HK-2 (cell line): ENCODE measurements around the gene ACOX3.
A peak's percentile ranks its signal among the peaks of the same experiment; 100 is the strongest.

ENCODE experiments used
- DNase-seq: peaks from one replicate; pipeline ENCODE4 v3.0.0-alpha.2; 2018; ENCODE audit not compliant: unreplicated experiment

ACOX3 gene

DNA sequence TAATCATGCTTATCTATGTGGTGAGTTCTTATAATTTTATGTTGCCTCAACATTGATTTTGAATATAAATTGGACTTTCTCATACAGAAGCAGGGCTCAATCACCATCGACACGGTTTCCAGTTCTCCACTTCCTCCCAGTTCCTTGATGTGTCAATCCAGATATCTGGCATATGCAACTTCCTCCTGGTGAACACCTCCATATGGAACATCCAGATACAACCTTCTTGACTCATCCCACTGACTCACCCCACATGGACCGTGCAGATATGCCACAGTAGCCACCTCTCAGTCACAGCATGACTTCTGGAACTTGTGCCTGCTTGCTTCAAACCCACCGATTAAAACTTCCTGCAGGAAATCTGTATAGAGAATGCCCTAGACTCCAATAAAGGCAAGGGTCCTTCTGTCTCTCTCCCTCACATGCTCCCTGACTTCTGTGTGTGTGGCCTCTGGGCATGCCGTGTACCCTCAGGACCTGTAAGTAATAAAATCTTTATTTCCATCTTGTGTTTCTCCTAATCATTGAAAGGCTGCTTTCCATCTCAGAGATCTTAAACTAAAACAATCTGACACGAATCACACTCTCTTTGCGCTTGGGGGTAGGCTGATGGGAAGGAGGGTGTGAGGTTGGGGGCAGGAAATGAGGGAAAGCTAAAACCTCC, 104.0 kb downstream of the ACOX3 start:
- peak; percentile 31 for DNase-seq

DNA sequence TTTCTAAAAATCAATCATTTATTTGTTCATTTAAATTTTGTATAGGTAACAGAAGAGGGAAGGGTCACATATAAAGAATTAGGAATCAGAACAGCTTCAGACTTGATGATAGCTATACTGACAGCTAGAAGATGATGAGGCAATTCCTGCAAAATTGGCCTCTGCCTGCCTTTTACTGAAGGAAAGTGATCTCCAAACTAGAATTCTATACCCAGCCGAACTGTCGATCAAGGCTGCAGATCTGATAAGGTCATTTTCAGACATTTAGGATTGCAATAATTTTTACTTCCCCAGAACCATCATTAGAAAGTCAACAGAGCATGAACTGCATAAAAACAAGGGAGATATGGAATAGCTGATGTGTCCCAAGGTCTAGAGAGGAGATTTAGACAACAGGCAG, 104.7 kb downstream of the ACOX3 start:
- no peak for DNase-seq

DNA sequence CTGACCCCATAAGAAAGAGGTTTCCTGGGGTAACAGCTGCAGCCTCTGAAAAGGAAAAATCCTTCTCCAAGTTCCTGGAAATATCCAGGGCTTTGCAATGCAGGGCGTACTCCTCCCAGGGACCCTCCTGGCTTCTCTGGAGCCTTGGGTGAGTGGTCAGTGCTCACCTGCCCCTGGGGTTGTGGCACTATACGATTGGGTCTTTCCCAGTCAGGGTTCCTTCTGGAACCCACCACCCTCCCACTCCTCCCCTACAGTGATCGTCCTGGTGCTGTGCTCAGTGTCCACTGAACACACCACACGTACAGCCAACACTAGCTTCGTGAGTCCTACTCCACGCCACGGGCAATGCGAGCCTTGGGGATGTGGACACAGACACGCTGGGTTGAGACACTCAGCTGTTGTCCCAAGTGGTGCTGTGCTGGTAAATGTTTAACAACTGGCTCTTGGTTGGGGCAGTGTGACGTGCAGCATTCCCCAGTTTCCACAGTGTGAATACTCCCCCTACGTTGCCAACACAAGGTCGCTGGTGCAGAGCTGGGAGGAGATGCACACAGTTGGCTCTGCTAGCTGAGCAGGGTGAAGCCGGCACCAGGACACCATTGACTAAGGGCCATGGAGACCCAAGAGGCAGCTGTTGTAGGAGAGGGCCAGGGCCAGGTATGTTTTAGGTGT, 105.6 kb downstream of the ACOX3 start:
- DNase-seq: no peak

DNA sequence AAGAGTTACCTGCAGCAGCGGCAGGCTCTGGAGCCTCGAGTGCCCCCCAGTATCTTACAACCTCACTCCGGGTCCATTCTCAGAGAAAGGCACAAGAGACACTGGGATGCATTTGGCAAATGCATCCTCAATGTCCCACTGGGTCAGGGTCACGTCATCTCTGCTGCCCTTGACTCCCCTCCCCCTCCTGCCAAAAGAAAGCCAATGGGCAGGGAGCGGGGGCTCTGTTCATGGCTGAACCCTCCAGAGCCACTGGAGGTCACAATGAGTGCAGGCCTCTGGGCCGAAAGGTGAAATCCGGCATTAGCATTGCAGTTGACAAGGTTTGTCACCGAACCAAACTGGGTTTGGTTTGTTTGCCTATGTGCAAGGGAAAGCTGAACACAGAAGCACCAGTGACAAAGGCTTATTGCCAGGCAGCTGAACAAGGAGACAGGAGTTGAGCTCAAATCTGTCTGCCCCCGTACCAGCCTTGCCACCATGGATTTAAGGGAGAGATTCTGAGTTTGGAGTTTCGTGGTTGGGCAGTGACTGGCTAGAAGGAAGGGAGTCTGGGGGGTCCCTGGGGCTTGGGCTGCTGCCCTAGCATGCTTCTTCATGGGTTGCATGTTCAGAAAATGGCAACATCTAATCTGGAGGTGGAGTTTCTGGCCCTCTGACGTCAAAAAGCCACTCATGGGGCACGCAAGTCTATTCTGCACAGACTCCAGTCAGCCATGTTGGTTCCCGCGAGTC, 106.6 kb downstream of the ACOX3 start:
- DNase-seq: no peak

DNA sequence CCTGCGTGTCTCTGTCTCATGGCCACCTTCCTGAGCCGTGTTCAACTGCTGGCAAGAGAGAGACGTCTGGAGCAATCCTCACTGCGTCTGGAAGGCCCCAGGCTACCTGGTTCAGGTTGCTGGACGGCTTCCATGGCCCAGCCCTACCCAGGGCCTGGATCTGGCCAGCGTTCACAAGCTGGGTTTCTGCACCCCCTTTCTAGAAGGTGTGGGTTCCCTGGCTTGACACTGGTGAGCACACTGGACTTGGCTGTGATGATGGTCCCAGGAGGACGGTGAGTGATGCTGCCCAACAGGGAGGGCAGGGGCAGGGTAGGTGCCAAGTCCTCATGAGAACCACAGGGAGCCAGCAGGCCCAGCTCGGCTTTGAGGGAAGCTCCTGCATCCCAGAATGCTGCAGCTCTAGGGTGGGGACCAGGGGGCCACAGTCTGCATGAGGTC, 107.6 kb downstream of the ACOX3 start:
- no peak for DNase-seq

DNA sequence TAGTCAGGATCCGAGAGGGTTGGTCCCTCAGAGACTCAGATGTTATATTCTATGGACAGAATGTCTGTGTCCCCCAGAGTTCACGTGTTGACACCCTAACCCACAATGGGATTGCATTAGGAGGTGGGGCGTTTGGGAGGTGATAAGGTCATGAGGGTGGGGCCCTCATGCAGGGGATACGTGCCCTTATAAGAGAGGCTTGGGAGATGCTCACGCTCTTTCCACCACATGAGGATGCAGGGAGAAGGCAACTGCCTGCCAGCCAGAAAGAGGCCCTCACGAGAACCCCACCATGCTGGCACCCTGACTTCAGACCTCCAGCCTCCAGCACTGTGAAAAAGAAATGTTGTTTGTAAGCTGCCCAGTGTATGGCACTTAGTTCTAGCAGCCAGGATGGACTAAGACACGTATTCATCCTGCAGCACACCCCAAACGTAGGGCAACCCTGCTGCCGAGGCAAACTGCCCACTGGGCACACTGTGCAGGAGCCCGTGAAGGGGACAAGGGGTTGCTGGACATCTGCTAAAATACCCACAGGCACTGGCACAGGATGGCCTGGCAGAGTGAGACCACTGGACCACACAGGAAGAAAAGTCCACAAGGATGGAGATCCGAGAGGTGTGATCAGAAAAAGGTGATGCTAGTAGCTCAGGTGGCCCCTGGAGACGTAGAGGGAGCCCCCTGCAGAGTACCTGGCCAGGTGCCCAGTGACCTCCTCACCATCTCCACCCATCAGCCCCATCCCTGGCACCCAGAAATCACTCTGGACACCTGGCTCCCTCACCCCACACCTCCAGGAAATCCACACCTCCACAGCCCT, 108.3 kb downstream of the ACOX3 start:
- DNase-seq: no peak

DNA sequence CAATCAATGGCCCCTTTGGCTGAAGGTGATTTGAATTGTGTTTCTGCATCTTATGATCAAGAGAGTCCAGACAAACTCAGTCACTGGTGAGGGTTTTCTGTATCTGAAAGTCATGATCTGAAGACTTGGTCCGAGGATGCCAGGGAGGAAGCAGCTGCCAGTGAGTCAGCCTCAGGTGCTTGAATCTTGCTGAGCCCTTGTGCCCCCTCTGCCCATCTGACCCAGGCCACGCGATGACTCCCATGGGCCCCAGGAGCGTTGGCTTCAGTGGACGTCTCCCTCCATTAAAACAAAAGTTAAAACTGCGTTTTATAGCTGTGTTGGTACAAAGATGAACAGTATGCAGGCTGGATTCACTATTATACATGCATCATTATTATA, 109.0 kb downstream of the ACOX3 start:
- DNase-seq: no peak

DNA sequence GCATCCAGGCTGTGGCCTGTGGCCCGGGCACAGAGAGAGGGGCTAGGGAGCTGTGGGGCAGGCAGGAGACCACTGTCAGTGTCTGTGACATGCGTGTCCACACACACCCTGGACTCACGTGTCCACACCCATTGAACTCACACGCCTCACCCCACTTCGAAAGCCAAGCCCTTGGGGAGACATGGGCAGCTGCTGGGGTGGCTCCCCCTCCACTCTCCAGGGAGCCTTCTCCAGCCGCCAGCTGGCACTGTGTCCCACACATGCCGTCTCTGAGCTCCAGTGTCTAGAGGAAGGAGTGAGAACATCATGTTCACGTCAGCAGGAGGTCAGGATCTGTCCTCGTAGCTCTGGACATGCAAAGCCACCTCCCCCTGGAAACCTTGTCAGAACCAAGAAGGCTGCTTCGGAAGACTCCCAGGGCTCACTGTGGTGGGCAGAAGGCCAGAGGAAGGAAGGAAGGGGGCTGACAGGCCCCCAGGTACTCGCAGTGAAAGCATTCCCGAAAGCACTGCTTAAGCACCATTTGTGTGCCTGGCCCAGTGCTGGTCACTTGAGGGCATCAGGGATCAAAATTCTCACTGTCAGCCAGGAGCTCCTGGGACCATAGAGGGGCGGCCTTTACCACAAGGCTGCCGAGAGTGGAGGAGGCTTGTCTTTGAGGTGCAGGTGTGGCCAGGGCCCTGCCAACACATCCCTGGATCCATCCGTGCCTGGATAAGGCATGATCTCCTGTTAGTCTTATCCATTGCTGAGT, 109.5 kb downstream of the ACOX3 start:
- no peak for DNase-seq

DNA sequence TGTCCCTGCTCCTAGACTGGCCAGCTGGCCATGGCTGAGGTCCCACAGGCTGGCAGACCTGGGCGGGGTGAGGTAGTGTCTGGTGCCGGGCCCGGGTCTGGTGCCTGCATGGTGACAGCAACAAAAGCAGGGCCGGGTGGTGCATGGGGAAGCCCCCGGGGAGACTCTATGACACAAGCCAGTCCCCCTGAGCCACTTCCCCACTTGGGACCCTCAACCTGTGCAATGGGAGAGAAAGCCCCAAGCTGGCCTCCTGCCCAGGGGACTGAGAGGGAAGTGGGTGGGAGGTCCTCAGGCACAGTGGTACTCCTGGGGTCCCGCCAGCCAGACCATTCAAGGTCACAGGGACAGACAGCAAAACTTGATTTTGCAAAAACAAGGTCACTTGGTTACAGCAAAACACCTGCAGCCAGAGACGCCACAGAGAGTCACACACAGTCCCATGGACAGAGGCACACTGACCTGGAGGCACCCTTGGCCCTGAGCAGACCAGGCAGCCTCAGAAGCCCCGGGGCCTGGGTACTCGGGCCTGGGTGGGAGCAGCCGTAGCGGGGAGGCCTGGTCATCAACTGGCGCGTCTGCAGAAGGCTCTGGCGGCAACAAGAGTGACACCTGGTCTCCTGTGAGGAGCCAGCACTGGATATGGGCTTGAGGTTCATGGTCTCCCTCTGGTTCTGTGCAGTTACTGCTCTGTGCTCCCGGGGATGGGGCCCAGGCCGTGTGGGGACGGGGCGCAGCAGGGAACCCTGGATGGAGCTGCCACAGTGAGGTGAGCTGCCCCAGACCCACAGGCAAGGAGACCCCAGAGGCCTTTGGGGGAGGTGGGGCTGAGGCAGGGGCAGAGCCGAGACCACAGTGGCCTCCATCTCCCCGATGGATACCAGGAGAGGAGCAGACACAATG, 110.4 kb downstream of the ACOX3 start:
- no peak for DNase-seq

DNA sequence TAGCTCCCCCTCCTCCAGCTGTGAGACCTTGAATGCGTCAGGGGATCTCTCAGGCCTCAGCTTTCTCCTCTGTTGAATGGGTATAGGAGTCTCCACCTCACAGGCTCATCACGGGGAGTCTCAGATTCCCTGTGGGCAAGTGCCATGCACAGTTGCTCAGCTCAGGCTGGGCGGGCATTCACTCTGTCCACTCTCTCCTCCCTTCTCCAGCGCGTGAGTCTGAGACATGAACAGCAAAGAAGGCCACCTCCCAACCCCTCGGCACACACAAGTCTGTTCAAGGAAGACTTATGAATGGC, 111.0 kb downstream of the ACOX3 start:
- DNase-seq: no peak

DNA sequence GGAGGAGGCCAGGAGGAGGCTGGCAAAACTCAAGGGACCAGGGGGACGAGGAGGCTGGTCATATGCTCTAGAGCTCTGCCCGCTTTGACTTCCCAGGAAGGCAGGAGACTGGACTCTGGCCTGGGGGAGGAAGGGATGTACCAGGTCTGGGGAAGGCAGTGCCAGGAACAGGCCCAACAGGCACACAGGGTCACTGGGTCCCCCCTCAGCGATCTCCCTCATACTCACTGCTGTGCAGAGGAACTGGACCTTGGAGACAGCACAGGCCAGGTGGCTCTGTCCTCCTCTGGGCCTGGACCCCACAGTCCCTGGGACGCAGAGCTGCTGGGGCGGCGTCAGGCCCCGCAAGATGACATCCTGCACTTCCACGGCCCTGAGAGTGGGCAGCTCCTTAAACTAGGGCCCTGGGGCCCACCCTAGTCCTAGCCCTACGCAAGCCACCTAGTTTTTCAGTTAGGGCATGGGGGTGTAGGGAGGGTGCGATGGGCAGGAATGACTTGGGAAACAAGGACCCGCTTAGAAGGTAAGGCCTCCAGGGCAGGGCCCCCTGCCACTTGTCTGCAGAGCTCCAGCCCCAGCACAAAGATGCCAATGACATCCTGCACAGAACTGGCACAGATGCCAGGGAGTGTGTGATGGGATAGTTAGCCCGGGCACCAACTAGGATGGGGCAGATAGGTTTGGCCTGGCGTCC, 111.5 kb downstream of the ACOX3 start:
- no peak for DNase-seq

DNA sequence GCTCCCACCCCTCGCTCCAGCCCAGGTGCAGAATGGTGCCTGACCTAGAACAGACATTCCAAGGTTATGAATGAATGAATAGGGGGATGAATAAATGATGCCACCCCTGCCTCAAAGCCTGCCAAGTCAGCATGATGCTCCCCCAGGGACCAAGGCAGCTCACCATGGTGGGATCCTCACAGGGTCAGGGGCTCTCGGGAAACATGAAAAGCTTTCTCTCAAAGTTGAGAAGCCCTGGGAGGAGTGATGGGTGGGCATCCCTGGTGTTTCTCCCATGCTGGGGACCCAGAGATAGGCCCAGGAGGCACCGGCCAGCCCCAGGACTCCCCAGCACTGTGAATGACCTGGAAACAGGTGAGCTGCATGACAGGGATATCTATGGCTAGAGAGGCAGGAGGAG, 112.1 kb downstream of the ACOX3 start:
- DNase-seq: no peak

DNA sequence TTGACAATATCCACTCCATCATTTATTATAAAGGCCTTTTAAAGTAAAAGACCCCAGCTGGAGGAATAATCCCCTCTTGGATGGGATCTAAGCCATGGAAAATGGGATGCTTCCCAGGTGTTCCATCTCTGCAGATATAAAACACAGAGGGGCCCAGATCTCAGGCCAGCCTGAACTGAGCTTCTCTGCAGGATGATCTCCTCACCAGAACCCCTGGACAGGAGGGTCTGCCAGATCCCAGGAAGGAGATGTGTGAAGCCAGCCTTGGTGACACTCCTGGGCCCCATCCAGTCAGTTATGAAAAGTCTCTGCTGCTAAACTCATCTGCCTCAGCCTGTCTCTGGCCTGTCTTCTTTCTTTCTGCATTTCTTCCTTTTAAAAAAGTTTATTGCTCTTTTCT, 114.3 kb downstream of the ACOX3 start:
- no peak for DNase-seq

DNA sequence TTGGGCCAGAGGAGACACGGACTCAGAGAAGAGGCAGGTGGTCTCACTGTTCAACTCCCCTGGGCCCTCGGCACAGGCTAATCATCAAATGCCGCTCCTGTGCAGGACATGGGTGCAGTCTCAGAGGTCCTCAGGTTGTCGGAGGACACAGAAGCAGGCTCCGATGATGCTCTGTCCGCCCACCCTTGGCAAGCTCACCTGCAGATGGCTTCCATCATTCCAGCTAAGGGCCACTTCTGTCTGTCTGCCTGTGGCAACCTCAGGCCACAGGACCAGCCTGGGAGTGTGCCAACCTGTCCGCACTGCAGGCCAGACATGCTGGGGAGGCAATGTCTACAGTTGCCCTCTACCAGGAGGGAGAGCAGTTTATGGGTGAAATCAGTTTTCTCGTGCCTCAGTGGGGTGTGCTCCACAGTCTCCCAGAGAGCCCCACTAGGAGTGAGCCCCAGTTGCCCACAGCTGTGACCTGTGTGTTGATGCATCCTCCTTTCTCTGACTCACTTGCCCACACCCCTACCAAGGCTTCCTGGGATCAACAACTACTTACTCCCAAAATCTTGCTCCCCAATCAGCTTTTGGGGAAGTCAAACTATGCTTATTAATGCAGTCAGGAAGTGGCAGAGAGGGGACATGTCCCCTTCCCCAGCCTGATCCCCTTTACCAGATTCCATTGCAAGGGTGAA, 115.1 kb downstream of the ACOX3 start:
- no peak for DNase-seq

DNA sequence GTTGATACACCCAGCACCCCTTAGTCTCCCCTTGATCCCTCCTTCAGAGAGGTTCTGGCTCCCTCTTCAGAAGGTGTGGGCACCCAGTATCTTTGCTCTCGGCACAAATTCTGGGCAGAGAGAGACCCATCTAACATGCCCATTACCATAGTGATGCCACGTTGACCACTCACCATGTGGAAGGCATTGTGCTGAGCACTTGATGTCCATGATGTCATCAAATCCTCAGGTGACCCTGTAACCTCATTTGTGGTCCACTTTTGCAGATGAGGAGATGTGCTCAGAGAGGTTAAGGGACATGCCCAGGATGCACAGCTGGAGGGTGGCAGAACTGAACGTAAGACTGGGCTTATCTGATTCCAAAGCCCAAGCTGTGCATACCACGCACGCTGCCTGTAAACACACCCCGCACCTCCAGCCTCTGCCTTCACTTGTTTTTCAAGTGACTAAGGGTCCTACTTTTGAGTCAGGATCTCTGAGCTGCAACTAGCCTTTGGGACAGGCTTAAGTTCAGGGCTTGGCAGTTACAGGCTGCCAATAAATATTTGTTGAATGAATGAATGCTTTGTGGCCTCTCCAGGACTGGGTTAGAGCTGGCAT, 115.8 kb downstream of the ACOX3 start:
- no peak for DNase-seq

DNA sequence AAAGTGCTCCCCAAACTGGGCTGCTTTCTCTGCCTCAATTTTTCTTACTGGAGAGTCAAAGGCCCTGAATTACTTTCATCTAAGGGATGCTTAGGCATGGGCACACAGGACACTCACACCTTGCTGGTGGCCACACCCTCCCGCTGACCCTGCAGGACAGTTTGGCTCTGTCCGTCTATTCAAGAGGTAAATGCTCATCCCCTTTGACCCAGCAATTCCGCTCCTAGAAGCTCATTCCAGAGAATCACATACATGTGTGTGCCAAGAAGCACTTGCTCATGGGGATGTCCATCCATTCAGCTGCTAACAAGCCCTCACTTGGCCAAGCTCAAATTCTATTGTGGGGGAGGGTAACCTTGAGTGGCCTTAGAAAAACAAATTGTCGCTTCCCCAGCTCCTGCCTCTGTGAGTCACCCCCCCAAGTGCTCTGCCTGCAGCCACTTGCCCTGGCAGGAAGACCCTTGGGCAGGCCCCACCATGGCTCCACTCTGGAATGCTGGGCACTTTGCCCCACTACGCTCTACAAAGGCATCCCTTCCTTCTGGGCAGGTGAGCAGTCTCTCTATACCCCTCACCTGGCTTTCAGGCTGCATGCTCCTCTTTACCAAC, 116.5 kb downstream of the ACOX3 start:
- no peak for DNase-seq

DNA sequence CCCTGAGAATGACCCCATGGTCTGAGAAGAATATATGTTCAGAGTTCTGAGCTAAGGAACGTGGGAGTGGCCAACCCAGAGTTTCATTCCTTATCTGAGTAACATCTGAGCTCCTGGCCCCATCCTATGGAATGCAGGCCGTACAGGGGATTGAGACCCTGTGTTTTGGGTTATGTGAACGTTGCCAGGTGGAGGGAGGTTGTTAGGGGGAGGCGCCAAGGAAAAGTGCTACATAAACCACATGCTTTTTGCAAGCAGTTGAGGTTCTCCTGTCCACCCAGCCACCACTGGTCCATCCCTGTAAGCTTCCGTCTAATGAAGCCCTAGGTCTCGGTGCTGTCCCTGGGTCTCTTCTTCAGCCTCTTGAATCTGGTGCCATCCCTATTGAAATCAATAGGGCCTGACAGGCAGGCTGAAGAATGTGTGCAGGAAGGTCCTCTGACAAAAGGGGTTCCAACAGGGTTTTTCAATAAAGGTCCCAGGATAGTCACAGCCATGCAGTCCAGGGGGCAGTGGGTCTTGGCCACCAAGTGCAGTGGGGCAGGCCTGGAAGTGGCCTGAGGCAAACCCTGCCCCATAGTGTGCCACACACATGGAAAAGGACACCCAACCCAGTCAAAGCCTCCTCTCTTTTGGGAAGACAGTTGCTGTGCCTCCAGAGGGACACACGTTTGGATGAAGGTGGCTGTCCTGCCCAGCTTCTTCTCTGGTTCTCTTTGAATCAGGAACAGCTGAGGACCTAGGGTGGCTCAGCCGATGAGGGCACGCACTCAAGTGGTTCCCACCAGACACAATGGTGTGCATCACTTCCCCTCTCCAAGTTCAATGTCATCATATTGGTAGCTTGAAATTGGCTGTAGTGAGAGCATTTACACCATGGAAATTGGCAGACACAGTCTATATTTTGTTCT, 117.5 kb downstream of the ACOX3 start:
- DNase-seq: no peak

DNA sequence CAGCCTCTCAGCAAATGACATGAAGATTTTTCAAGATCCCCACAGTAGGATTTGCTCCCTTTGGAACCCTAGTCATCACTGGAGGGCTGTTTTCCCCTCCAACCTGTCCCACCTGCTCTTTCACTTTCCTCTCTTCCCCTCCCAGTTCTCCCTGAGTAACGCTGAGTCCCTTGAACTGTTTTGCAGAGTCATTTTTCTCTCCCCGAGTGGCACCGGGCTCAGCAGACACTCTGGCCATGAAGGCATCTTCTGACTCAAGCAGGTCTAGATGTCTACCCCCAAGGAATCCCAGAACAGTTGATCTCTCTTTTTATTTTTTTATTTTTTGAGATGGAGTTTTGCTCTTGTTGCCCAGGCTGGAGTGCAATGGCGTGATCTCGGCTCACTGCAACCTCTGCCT, 118.8 kb downstream of the ACOX3 start:
- no peak for DNase-seq
